HCEC 1CT (cell line): ENCODE measurements around the gene USP21.

Experiments used
- DNase-seq: peaks from one replicate; pipeline ENCODE4 v3.0.0-alpha.2; 2017

USP21 gene

GRCh38 chr1:161195171-161195570 lies 35.9 kb downstream of the USP21 start:
- DNase-seq, result no peak

DNA sequence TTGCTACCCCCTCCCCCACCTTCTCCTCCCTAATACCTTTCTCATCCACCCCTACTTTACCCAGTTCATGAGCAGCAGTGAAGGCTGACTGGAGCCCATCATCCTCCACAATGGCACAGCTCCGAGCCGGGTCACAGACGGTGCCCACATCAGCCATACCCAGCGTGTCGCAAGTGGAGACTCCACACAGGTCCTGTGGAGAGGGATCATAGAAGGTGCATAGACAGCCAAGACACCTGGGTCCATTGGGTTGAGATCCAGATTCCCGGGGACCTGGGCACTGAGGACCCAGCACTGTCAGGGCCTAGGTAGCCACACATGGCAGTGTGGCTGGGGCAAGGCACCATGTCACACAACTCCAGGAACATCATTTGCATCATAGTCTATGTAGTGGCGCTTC lies 36.8 kb downstream of the USP21 start:
- DNase-seq, result no peak

- DNase-seq, result peak; percentile 63
Measured at GRCh38 chr1:161196521-161197451, 37.5 kb downstream of the USP21 start.

DNA sequence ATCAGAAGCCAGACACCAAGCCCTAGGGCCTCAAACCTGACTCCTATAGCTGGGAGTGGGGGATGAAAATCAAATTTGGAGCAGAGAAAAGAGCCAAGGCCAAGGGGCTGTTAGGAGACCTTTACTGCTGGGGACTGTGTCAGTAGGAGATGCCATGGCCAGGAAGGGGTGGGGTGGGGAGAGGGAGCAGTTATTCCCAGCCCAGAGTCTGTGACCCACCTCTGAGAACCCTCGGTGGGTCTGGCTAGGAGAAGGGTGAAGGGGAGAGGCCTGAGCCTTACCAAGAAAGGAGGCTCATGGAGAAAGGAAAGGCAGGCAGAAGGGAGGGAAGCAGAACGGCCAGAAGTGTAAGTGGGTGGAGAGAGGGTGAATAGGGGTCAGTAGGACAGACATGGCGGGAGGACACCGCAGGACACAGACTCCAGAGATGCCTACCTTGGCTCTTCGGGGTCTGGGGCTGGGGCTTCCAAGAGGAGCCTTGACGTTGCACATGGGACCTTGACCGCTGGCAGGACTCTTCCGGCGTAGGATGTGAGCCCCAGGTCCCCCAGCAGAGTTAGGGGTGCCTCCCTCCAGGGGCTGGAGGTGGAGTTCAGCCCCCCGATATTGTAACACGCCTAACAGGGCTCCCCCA lies 38.4 kb downstream of the USP21 start:
- DNase-seq, result no peak

DNA sequence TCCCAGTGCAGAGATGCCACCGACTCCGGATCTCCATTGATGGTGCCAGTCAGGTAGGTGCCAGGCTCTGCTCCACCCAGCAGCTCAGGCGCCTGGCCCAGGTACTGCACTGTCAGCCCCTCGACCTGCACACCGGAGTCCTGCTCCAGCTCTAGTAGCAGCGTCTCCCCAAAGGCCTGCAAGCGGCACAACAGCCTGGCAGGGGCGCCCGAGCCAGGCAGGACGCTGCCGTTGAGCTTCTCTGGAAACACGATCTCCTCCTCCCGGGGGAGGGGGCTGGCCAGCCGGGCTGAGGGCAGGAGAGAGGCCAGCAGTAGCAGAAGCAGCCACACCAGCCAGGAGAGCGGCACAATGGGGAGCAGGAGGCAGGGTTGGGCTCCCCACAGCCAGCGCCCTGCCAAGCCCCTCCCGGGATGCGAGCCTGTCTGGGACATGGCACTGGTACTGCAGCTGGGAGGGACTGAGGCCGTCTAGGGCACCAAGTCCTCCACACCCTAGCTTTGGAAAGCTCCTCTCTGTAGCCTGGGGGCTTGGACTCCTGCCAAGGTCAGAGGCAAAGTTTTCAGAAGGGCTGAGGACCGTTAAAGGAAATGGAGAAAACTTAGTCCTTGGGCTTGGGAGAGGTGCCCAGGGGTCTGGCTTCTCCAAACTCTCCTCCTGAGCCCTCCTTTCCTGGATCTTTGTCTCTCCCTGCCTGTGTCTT lies 39.0 kb downstream of the USP21 start:
- DNase-seq, result no peak

DNA sequence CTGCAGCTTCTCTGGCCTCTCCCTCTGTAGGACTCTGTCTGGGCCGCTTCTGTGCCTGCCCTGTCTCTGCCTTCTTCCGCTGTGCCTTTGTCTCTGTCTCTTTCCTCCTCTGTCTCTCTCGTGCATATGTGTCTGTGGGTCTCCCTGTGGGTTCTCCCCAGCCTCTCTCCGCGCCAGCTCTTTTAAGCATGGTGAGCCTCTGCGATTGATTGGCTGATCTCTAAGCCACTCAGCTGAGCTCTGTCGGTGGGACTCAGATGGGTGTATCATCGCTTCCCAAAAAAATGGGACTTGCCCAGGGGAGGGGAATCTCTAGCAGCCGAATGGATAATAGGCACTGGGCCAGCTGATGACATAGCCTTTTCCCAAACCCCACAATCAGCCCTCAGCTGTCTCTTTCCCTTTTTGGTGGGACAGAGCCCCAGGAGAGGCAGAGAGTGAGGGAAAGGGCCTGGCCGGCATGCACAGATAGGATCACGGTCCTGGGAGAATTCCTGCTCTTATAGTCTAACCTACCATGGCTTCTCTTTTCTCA lies 39.7 kb downstream of the USP21 start, which contains the start of gene ADAMTS4:
ADAMTS4 (minus strand) TSS at position 158 of the 535 bp plus-strand sequence. CDS start 427 bp downstream, outside the sequence.
- DNase-seq, result peak; percentile 80

GRCh38 chr1:161199506-161200139 lies 40.3 kb downstream of the USP21 start:
- DNase-seq, result no peak

DNA sequence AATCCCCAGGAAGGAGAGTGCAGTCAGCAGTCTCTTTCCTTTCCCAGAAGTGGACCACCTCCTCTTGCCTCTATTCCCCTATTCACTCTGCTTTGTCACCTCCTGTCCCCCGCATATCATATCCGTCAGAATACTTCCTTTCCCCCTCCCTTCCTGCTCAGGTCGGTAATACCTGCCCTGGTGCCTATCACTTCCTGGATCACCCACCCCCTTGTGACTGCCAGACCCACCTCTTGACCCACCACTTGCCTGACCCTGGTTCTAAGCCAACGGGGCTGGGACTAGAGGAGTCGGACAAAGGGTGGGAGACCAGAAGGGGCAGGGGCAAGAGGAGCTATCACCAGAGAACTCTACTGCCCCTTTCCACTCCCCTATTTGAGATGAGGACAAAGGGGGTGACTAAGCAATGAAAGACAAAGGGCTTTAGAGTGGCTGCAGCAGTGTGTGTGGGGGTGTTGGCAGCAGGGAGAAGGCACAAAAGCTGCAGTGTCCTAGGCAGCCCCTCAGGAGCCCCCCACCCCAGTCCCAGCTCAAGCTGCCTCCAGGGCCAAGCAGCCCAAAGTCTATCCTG lies 41.2 kb downstream of the USP21 start:
- DNase-seq, result no peak

DNA sequence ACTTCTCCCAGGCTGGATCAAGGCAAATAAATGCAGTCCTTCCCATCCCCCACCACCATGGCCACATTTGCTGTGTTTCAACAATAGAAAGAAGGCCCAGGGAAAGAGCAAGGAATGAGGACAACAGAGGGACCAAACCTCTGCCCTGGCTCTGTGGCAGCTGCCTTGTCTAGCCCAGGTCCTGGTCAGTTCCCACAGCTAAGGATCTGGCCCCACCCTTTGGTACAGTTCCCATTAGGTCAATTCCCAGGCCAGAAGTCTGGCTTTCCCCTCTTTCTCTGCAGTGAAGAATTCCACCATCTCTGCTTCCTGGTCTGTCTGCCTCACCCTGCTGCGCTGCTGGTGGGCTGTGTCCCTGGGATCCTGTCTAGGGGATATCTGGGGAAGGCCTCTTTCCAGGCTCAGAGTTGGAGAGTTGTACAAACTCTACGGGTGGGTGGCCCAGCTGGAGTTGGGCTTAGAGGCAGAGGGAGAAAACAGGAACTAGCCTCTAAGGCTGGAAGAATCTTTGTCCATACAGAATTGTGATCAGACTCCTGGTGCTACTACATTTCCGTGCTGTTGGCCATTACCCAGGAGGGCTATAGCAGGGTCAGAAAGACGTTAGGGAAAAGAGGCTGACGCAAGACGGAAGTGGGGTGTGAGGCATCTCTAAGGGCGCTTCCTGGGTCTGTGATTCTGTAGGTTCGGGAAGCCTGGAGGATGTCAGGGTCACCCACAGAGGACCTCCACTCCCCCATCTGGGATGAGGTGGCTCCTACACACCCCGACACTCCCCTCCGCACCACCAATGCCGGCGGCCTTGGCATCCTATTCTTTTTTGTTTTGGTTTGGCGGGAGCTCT lies 41.9 kb downstream of the USP21 start:
- peak; percentile 94 for DNase-seq

GRCh38 chr1:161201836-161202712 lies 42.8 kb downstream of the USP21 start, which contains the start of gene NDUFS2:
Gene NDUFS2, plus strand, starts transcription at chr1:161202367. Its CDS starts 19 bp downstream, at chr1:161202386.
- peak; percentile 100 for DNase-seq

DNA sequence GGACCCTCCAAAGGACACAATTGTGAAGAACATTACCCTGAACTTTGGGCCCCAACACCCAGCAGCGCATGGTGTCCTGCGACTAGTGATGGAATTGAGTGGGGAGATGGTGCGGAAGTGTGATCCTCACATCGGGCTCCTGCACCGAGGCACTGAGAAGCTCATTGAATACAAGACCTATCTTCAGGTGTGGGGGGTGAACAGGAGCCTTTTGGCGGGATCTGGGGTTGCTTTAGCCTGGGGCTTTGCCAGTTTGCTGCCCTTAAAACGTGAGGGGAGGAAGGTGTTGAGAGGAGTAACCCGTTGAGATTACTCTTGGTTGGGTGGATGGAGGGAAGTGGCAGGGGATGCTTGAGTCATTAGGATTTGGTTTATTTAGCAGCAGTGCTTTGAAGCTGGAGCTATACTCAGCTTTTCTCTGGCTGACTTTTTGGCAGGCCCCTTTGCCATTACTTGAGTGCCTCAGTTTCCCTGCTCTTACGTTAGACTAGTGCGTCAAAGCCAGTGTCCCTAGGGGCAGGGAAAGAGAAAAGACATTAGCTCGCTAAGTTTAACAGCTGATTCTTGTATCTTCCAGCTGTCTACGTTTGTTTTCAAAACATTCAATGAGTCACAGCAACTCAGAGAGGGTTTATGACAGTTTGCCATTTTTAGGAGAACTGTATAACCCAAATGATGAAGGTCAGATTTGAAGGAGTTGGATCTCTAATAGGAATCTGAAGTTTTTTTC lies 47.3 kb downstream of the USP21 start:
- peak; percentile 77 for DNase-seq

- DNase-seq, result peak; percentile 82
Measured at GRCh38 chr1:161207173-161207572, 47.9 kb downstream of the USP21 start.

DNA sequence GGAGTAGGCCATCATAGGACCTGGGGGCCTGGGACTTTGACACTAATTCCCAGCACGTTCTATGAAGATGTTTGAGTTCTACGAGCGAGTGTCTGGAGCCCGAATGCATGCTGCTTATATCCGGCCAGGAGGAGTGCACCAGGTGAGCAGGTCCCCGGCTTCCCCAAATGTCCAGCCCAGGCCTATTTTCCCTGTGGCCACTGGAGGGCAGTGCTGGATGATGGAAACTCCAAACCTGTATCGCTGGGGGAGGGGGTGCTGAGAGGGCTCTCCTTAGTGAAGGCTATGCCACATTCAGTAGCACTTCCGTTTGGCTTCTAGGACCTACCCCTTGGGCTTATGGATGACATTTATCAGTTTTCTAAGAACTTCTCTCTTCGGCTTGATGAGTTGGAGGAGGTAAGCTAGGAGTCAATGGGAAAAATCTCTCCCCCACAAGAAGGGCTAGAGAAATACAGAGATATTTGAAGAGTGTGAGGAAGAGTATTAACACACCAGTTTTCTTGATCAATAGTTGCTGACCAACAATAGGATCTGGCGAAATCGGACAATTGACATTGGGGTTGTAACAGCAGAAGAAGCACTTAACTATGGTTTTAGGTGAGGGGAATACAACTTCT lies 50.6 kb downstream of the USP21 start:
- DNase-seq, result peak; percentile 64

DNA sequence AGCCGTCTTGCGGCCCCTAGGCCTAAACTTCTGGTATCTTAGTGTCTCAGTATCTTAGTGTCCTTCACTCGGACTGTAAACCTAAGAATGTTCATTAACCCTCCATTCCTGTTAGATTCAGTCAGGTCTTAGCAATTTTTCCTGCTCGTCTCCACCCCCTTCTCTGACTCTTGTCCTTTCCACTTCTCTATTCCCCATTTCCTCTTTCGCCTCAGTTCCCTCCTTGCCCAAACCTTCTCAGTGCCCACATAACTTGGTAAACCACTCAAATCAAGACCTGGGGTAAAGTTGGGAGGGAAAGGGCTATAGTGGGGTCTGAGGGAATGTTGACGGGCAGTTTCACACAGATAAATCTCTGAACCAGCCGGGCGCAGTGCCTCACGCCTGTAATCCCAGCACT lies 55.1 kb downstream of the USP21 start:
- no peak for DNase-seq

GRCh38 chr1:161215076-161215475 lies 55.8 kb downstream of the USP21 start, which contains the start of gene FCER1G:
Gene FCER1G, plus strand, starts transcription at chr1:161215295. Its CDS starts 27 bp downstream, at chr1:161215322.
- no peak for DNase-seq
